HUES48 (cell line): Measurements from ENCODE around the gene LCE2A.
"Not testable (repeated sequence)": the region's sequence is repeated elsewhere in the genome, so short reads cannot be mapped to it uniquely, and the experiment has no call there.

Source experiments
- H3K27ac ChIP-seq: one replicate; pipeline ENCODE4 v1.7.0; 2013; ENCODE audit warnings: low read depth, low read length, inconsistent platforms
- H3K27me3 ChIP-seq: 2 replicates; pipeline ENCODE4 v1.6.1; 2013; ENCODE audit warnings: mild to moderate bottlenecking, low read length; ENCODE audit not compliant: control insufficient read depth, insufficient read depth
- H3K36me3 ChIP-seq: 2 replicates; pipeline ENCODE4 v1.6.1; 2013; ENCODE audit warnings: low read length; ENCODE audit not compliant: control insufficient read depth, insufficient read depth
- H3K4me1 ChIP-seq: 2 replicates; pipeline ENCODE4 v1.6.1; 2013; ENCODE audit warnings: mild to moderate bottlenecking, low read length; ENCODE audit not compliant: control insufficient read depth, insufficient read depth
- H3K4me3 ChIP-seq: 2 replicates; pipeline ENCODE4 v1.5.1; 2013; ENCODE audit warnings: mild to moderate bottlenecking, low read depth, low read length
- H3K9ac ChIP-seq: 2 replicates; pipeline ENCODE4 v1.6.1; 2013; ENCODE audit warnings: mild to moderate bottlenecking, low read depth, low read length, moderate library complexity
- H3K9me3 ChIP-seq: 2 replicates; pipeline ENCODE4 v1.6.1; 2013; ENCODE audit warnings: low read length; ENCODE audit not compliant: control insufficient read depth, insufficient read depth

LCE2A gene

GRCh38 chr1:152681616-152682015, 16.5 kb upstream of the LCE2A start:
- H3K9me3 ChIP-seq, result peaks cover 82% of the 10 kb centered on the region
- H3K27ac ChIP-seq, result no peak overlapping the region
- no peaks in the 10 kb centered on the region for H3K27me3 ChIP-seq
- H3K4me1 ChIP-seq, result no peaks in the 10 kb centered on the region
- no peaks in the 10 kb centered on the region for H3K36me3 ChIP-seq
- no peak overlapping the region for H3K9ac ChIP-seq
- H3K4me3 ChIP-seq, result no peak overlapping the region

GRCh38 chr1:152683846-152684245, 14.3 kb upstream of the LCE2A start:
- H3K36me3 ChIP-seq, result no peaks in the 10 kb centered on the region
- no peaks in the 10 kb centered on the region for H3K27me3 ChIP-seq
- H3K9ac ChIP-seq, result no peak overlapping the region
- no peaks in the 10 kb centered on the region for H3K4me1 ChIP-seq
- H3K4me3 ChIP-seq, result no peak overlapping the region
- peaks cover 79% of the 10 kb centered on the region for H3K9me3 ChIP-seq
- H3K27ac ChIP-seq, result no peak overlapping the region

GRCh38 chr1:152685823-152686222, 12.3 kb upstream of the LCE2A start, which contains the start of gene LCE2B:
LCE2B (plus strand) TSS chr1:152686123; CDS start chr1:152686844, 721 bp downstream.
- H3K4me3 ChIP-seq, H3K4me1 ChIP-seq, H3K36me3 ChIP-seq, H3K27ac ChIP-seq, H3K9ac ChIP-seq, H3K27me3 ChIP-seq: not testable (repeated sequence)
- H3K9me3 ChIP-seq, result peaks cover 69% of the 10 kb centered on the region

GRCh38 chr1:152699746-152700145, 1.6 kb downstream of the LCE2A start:
- no peaks in the 10 kb centered on the region for H3K36me3 ChIP-seq
- no peaks in the 10 kb centered on the region for H3K27me3 ChIP-seq
- no peaks in the 10 kb centered on the region for H3K4me1 ChIP-seq
- H3K9me3 ChIP-seq, result peaks cover 89% of the 10 kb centered on the region
- no peak overlapping the region for H3K4me3 ChIP-seq
- H3K27ac ChIP-seq, result no peak overlapping the region
- H3K9ac ChIP-seq, result no peak overlapping the region

GRCh38 chr1:152707860-152708259, 9.7 kb downstream of the LCE2A start, which contains the start of gene LCE4A:
LCE4A (plus strand) TSS chr1:152708160; CDS start chr1:152709076, 916 bp downstream.
- no peaks in the 10 kb centered on the region for H3K4me1 ChIP-seq
- H3K9ac ChIP-seq, result no peak within 1 kb of the TSS
- H3K27me3 ChIP-seq, result no peaks in the 10 kb centered on the region
- H3K4me3 ChIP-seq, result no peak within 1 kb of the TSS
- H3K9me3 ChIP-seq, result peaks cover 95% of the 10 kb centered on the region
- H3K27ac ChIP-seq, result no peak within 1 kb of the TSS
- H3K36me3 ChIP-seq, result no peaks in the 10 kb centered on the region

GRCh38 chr1:152718238-152718637, 20.1 kb downstream of the LCE2A start:
- Histone ChIP-seq H3K4me1 (no peaks in the 10 kb centered on the region), H3K9me3 (peaks cover 98% of the 10 kb centered on the region), H3K36me3 (no peaks in the 10 kb centered on the region), H3K9ac (no peak overlapping the region), H3K27ac (no peak overlapping the region), H3K4me3 (no peak overlapping the region), H3K27me3 (no peaks in the 10 kb centered on the region)

GRCh38 chr1:152725261-152725660, 27.1 kb downstream of the LCE2A start:
- Histone ChIP-seq H3K4me1 (no peaks in the 10 kb centered on the region), H3K27me3 (no peaks in the 10 kb centered on the region), H3K36me3 (no peaks in the 10 kb centered on the region), H3K4me3 (no peak overlapping the region), H3K27ac (no peak overlapping the region), H3K9ac (no peak overlapping the region), H3K9me3 (peaks cover 87% of the 10 kb centered on the region)

- no peaks in the 10 kb centered on the region for H3K36me3 ChIP-seq
- H3K9me3 ChIP-seq, result peaks cover 85% of the 10 kb centered on the region
- no peak overlapping the region for H3K27ac ChIP-seq
- no peak overlapping the region for H3K4me3 ChIP-seq
- no peaks in the 10 kb centered on the region for H3K27me3 ChIP-seq
- H3K4me1 ChIP-seq, result no peaks in the 10 kb centered on the region
- no peak overlapping the region for H3K9ac ChIP-seq
Measured at GRCh38 chr1:152728986-152729385, 30.8 kb downstream of the LCE2A start.

GRCh38 chr1:152735648-152736047, 37.5 kb downstream of the LCE2A start:
- H3K4me1 ChIP-seq, result no peaks in the 10 kb centered on the region
- peaks cover 92% of the 10 kb centered on the region for H3K9me3 ChIP-seq
- H3K27ac ChIP-seq, result no peak overlapping the region
- no peaks in the 10 kb centered on the region for H3K36me3 ChIP-seq
- H3K27me3 ChIP-seq, result no peaks in the 10 kb centered on the region
- no peak overlapping the region for H3K9ac ChIP-seq
- no peak overlapping the region for H3K4me3 ChIP-seq

GRCh38 chr1:152737997-152738396, 39.9 kb downstream of the LCE2A start:
- no peak overlapping the region for H3K9ac ChIP-seq
- peaks cover 96% of the 10 kb centered on the region for H3K9me3 ChIP-seq

GRCh38 chr1:152739841-152740240, 41.7 kb downstream of the LCE2A start:
- no peaks in the 10 kb centered on the region for H3K4me1 ChIP-seq
- no peaks in the 10 kb centered on the region for H3K36me3 ChIP-seq
- no peak overlapping the region for H3K27ac ChIP-seq
- H3K4me3 ChIP-seq, result no peak overlapping the region
- H3K9ac ChIP-seq, result no peak overlapping the region
- H3K9me3 ChIP-seq, result peaks cover 97% of the 10 kb centered on the region
- H3K27me3 ChIP-seq, result no peaks in the 10 kb centered on the region

More at GRCh38 chr1:152737997-152738396, 39.9 kb downstream of the LCE2A start:
- Histone ChIP-seq H3K27ac (no peak overlapping the region), H3K27me3 (no peaks in the 10 kb centered on the region), H3K36me3 (no peaks in the 10 kb centered on the region), H3K4me3 (no peak overlapping the region), H3K4me1 (no peaks in the 10 kb centered on the region)

- no peak overlapping the region for H3K4me3 ChIP-seq
- no peaks in the 10 kb centered on the region for H3K27me3 ChIP-seq
- H3K36me3 ChIP-seq, result no peaks in the 10 kb centered on the region
- no peaks in the 10 kb centered on the region for H3K4me1 ChIP-seq
- H3K9me3 ChIP-seq, result peaks cover 97% of the 10 kb centered on the region
- H3K9ac ChIP-seq, result no peak overlapping the region
- no peak overlapping the region for H3K27ac ChIP-seq
Measured at GRCh38 chr1:152741656-152742055, 43.5 kb downstream of the LCE2A start.
